IPS DF 4.7 (cell line): Measurements from ENCODE around the gene FREM2.

ENCODE experiments used
- DNase-seq: peaks from one replicate; pipeline ENCODE4 v3.0.0-alpha.2; 2013; ENCODE audit warnings: low spot score; ENCODE audit errors: extremely low read depth

FREM2 gene

GRCh38 chr13:38685974-38686576 lies 802 bp upstream of the FREM2 start:
- DNase-seq: peak; percentile 41

GRCh38 chr13:38687246-38688229 lies 661 bp downstream of the FREM2 start:
- no peak for DNase-seq

- no peak for DNase-seq
These were observed 1.8 kb downstream of the FREM2 start for GRCh38 chr13:38688674-38689073.

GRCh38 chr13:38690231-38690630 lies 3.4 kb downstream of the FREM2 start:
- no peak for DNase-seq

- no peak for DNase-seq
These were observed 6.3 kb downstream of the FREM2 start for GRCh38 chr13:38693168-38693567.

GRCh38 chr13:38693641-38694040 lies 6.8 kb downstream of the FREM2 start:
- DNase-seq: no peak

- no peak for DNase-seq
These were observed 10.3 kb downstream of the FREM2 start for GRCh38 chr13:38697197-38697596.

DNA sequence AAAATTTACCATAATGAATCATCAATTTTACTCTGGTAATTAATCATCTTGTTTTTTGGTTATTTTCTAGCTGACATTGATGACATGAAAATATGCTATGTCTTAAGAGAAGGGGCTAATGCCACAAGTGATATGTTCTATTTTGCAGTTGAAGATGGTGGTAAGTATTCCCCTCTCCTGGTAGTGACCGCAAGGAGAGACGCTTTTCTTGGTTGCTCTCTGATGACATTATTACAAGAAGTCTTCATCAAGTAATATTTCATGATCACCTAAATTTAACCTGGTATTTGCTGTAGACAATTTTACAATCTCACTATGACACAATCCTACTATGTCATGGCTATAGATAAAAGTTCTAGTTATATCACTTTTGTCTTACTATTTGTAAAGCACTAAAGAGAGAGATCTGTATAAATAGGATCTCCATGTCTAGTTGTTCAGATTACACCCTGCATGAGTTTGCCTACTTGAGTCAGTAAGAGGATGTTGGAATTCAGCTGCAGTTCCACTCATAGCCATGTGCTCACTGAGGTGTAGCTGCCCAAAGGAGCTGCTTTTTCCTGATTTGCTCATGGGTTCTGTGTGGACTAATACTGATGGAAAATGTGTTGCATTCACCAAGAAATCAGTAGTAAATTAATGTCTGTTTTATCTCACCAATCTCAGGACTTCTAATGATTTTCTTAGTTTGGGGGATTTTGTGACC lies 10.9 kb downstream of the FREM2 start:
- DNase-seq: no peak

DNA sequence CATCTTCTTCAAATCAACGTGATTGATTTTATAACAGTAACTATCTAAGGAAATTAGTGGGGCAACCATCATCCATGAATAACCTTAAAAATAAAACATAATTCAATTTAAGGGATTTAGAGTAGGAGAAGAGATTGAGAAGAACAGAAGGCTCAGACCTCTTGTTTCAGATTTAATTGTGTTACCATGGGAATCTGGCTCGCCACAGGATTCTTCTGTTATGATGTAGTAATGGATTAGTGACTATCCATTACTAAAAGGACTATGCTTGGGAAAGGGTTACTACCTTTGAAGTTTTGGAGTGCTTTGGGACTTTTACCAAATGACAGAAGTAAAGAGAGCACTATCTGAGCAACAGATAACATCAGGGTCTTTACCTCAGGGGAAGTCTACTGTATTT lies 13.2 kb downstream of the FREM2 start:
- no peak for DNase-seq

DNA sequence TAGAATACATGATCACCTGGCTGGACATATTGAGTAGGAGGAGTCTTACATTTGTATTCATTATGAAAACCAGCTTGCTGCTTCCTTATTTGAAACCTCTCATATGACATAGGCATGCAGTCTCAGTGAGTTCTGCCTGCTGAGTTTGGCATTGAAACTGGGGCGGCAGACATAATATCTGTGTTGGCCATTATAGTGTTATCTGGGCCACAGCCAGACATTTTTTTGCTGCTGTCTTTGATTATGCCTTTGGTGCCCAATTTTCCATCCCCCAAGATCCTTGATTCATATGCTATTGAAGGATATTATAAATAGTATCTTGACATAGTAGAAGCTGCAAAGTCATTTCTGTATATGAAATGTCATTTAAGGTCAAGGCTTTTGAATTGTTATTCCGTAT lies 15.8 kb downstream of the FREM2 start:
- no peak for DNase-seq

- no peak for DNase-seq
These were observed 16.4 kb downstream of the FREM2 start for GRCh38 chr13:38703255-38703654.

DNA sequence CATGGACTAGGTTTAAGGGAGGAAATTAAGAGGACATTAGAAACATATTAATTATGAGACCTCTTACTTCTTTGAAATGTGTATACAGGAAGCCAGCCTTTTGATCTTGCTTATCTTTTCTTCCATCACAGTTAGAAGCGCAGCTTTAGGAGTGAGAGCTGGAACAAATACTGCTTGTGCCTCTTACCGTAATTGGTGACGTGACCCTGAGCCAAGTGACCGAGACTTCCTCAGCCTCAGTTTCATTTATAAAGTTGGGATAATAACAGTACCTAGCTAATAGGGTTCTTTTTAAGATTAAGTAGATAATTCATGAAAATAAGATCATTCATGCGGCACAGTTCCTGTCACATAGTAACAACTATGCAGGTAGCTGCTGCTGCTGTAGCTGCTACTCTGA lies 18.5 kb downstream of the FREM2 start:
- DNase-seq: no peak

- no peak for DNase-seq
These were observed 20.6 kb downstream of the FREM2 start for GRCh38 chr13:38707460-38707859.

DNA sequence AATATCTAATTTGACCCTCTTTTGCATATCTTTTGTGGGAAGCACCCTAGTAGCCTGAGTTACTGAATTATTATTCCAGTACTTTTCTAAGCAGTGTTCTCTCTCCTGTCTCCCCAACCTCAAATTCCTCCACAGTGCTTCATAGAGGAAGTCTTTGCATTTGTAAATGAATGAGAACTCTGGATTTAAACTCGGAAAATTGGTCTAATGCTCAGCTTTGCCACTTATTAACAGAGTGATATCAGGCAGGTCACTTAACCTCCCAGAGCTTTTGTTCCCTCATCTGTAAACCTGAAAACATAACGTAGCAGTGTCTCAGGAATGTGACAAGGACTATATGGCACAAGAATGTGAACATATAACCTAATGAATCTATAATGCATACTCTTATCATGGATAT lies 26.2 kb downstream of the FREM2 start:
- no peak for DNase-seq

DNA sequence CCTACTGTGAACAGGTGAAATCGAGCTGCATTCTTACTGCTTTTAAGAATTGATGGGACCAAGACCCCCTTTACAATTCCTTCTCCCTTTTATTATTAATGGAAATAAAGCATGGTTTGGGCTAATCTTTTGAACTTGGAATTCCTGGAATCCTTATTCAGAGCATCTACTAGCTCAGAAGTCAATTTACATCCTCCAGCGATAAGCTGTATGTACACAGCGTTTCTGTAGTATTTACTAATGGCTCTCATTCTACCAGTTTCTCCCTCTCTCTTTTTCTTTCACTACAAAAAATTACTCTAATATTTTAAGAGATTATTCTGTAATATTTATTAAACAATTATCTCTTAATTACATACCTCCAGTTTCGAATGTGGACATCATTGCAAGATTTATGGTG lies 31.5 kb downstream of the FREM2 start:
- DNase-seq: no peak

DNA sequence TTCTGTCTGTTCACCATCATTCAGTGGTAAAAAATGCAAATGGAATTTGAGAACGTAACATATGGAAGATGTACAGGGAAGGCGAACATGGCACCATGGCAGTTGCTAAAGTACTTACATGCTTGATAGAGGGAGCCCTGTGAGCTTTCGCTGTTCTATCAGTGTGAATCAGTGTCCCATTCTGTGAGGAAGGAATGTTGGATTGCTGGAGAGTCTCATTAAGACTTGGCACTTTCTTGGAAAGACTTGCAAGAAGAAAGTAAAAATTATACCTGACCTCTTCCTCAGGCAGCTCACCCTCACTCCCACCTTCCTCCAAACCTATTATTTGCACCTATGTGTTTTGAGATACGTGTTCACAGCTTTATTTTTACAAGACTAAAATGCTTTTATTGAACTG lies 43.5 kb downstream of the FREM2 start:
- no peak for DNase-seq

DNA sequence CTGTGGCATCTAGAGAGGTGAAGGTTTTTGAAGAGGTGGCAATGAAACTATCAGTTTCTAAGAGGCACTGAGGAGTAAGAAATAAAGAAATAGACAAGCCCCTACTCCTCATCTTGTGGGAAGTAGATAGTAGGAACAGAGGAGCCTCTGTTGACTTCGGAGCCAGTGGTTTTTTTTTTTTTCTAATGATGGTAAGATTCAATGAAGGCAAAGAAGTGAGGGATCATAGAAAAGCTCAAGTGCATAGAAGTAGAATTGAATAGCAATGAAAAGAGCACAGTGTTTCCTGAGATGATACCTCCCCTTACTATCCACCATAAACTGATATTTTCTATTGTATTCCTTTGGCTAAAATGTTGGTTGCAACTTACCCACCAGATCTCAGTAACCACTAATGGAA lies 46.3 kb downstream of the FREM2 start:
- no peak for DNase-seq

- DNase-seq: no peak
These were observed 49.0 kb downstream of the FREM2 start for GRCh38 chr13:38735665-38736440.

- no peak for DNase-seq
These were observed 56.6 kb downstream of the FREM2 start for GRCh38 chr13:38743466-38743865.

DNA sequence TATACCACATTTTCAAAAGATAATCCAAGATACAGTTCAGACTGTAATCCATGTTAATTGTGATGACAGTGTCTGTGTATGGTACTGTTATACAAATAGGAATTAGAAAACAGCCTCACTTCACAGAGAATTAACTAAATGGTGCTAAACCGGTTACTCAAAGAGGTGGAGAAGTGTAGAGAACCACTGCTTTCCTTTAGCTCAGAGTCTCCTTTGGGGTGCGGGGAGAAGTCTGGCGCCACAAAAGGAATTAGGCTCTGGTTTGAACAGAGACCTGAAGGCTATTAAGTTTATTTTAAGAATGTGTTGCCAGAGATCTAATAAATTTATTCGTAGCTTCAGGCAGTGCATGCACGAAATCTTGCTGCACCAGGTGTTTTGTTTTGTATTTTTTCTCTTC lies 65.8 kb downstream of the FREM2 start:
- no peak for DNase-seq

DNA sequence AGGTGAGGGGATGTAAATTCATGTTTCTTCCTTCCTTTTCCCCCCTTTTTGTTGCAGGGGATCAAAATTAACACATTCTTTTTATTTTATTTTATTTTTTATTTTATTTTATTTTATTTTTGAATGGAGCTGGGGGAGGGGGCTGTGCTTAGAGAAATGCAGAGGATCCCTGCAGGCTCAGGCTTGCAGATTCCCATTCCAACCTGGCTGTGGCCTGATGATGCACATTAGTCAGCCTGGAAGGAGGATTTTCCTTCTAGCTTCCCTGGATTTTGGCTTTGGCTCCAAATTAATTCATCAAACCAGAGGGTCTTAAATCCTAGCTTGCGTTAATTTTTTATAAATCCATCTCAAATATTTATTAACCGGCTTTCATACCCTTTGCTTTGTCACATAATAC lies 67.0 kb downstream of the FREM2 start:
- no peak for DNase-seq
